GM21360 (cell line): ENCODE measurements around the gene VTCN1.
"Not testable (repeated sequence)": the region's sequence is repeated elsewhere in the genome, so short reads cannot be mapped to it uniquely, and the experiment has no call there.

Experiments
- ATAC-seq: cut with Tn5 transposase; IDR thresholded peaks from one replicate; pipeline ENCODE4 v1.9.1; 2021; ENCODE audit warnings: mild to moderate bottlenecking, moderate library complexity; ENCODE audit not compliant: unreplicated experiment

Gene VTCN1

GRCh38 chr1:117169871-117170596, 40.7 kb downstream of the VTCN1 start:
- ATAC-seq: no peak

DNA sequence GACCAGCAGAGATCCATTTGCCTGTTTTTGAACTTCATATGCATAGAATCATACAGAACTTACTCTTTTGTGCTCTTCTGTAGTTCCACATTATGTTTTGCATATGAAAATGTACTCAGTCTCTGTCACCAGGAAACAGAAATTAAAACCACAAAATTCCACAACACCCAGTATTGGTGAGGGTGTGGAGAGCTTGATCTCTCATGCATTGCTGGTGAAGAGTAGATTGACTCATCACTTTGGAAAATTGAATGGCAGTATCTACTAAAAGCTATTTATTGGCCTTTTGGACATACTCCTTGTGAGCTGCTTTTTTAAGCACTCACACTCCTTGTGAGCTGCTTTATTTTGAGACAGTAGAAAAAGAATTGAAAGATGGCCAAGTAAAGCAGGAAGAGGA, 43.3 kb downstream of the VTCN1 start:
- no peak for ATAC-seq

- ATAC-seq: no peak
Measured at GRCh38 chr1:117166076-117166475, 44.7 kb downstream of the VTCN1 start.

DNA sequence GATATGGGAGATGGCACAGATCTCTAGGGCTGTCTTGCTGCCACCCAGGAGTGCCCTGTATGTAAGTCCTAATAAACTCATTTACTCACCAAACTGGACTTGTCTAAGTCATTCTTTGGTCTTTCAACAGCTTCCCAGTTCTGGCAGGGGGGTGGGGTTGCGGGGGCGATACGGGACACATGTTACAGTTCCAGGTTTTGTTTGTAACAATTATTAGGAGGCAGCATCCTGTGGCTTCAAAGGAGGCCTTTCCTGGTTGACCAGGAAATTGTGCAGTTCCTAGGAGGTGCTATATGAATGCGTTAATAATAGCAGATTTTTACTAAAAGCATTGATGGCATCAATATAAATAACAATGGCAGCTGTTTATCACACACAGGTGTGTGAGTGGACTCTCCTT, 46.5 kb downstream of the VTCN1 start:
- no peak for ATAC-seq

GRCh38 chr1:117162816-117163215, 47.9 kb downstream of the VTCN1 start:
- no peak for ATAC-seq

DNA sequence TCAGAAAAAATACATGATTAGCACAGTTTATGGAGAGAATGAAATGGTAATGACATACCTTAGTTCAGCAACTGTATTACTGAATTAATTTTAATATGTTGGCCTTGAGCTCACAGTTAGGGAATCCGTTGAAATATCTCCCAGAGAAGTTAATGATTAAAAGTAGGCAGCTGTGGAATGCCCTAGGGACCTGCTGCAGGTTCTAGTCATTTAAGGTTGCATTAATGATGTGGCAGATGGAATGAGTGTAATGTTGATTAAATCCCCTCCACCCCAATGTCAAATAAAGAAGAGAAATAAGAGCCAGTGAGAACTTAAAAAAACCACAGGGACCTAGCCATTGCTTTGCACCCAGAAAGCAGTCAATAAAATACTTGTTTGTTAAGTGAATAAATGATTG, 48.8 kb downstream of the VTCN1 start:
- no peak for ATAC-seq

- not testable (repeated sequence) for ATAC-seq
Measured at GRCh38 chr1:117151305-117151704, 59.4 kb downstream of the VTCN1 start.

DNA sequence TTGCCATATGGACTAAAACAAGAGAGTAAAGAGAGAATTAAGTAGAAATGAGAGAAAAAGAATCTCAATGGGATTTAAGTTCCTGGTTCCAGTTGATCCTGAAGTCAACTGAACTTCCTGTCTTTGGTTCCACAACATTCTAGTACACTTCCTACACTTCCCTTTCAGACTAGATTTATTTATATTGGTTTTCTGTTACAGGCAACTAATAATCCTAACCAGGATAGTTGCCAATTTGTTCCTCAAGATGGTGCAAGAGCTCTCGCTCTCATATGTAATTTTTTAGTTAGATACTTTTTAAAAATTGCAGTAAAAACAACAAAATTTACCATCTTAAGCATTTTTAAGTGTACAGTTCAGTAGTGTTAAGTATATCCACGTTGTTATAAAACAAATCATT, 60.4 kb downstream of the VTCN1 start:
- no peak for ATAC-seq

GRCh38 chr1:117147856-117148588, 62.7 kb downstream of the VTCN1 start:
- no peak for ATAC-seq

DNA sequence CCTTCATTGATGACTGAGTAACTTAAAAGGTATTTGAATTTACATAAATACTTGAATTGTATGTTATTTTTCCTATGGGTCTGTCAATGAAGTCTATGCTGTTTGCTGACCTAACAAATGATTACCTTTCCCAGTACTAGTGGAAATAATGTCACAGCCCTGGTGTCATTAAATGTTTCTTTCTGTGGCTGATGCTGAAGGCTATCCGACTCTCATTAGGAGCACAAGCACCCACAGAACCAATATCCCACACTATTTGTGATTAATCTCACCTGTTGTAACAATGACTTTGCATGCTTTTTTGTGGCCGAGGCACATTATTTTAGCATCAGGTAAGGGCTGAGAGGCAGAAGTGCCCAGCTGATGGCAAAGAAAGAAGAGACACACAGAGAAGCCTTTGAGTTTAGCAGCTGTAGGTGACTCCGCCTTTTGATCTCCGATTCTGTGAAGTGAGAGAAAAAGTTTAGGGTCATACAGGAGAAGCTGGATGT, 63.3 kb downstream of the VTCN1 start:
- ATAC-seq: no peak

DNA sequence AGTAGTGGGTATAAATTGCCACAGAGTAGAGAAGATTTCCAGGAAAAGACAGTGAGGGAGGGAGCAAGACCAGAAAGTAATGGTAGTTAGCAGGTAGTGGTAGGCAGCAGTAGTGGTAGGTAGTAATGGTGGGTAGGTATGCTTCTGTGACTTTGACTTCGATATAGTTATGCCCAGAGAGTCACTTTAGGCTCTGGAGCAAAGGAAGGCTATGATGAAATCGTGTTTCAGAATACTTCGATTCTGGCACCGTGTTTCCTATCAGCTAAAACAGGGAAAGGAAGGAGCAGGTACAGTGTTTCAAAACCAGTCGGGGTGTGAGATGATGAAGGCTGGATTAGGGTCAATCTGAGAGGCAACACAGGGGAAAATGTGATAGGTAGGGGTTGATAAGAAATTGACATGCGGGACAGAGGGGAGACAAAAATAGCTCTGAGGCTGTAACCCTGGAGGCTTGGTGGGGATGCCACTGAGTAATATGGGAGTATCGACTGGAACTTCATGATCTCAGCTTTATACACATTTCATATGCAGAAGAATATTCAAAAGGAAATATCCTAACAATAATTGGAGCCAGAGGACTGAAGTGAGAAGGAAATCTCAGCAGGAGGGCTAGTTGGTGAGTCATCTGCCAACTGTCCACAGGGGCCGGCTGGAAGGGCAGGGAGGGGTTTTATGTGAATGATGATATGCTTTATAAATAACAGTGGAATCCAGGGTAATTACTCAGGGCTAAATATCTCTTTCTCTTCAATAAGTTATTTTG, 64.0 kb downstream of the VTCN1 start:
- ATAC-seq: no peak

DNA sequence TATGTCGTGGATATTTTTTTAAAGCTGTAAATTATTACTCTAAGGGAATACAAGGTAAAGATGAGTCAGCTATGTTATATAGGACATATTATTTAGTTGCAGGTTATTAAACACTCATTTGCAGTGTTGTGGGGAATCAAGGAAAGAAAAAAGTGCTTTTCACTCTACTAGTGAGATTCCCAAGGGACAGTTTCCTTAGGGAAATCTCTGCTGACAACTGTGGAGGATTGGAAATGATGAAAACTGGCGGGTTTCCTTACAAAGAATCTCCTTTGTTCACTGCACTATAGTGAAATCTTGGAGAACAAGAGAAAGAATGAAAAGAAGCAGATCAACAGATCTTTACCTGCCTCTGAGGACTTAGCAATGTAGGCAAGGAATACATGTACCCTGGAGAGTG, 64.7 kb downstream of the VTCN1 start:
- ATAC-seq: no peak

- no peak for ATAC-seq
Measured at GRCh38 chr1:117143871-117144270, 66.9 kb downstream of the VTCN1 start.

DNA sequence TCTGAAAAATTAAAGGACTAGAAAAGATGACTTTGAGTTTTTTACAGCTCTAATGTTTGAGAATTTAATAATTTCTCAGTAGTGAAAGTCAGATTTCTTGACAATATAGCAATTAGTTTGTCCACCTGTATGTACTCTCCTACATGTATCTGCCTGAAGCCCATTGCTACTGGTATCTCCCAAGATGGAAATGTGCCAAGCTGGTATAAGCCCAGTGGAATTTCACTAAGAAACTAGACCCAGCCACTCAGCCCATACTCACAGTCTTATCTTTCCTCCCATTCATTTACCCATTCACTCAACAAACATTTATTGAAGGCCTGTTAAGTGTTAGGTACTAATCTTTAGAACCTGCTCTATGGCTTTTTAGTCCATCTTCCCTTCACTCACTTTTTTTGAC, 67.6 kb downstream of the VTCN1 start:
- ATAC-seq: no peak

GRCh38 chr1:117142200-117142599, 68.5 kb downstream of the VTCN1 start:
- no peak for ATAC-seq

DNA sequence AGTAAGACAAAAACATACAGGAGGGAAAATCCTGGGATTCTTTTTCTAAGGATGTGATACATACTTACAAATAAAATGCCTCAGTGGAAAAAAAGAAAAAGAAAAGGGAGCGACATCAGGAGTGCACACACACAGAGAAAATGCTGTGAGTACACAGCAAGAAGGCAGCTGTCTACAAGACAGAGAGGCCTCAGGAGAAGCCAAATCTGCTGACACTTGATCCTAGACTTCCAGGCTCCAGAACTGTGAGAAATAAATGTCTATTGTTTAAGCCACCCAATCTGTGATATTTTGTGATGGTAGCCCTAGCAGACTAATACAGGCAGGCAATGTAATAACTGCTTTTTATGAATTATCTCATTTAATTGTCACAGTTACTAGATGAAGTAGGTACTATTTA, 72.2 kb downstream of the VTCN1 start:
- ATAC-seq: no peak

DNA sequence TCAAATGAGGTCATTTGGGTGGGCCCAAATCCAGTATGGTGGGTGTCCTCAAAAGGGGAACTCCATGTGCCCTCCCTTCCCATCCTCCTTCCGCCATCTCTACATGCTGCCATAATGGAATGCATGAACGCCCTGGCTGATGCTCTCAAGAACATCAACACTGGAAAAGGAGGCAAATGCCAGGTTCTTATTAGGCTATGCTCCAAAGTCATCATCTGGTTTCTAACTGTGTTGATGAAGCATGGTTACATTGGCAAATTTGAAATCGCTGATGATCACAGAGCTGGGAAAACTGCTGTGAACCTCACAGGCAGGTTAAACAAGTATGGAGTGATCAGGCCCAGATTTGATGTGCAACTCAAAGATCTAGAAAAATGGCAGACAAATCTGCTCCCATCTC, 72.6 kb downstream of the VTCN1 start:
- no peak for ATAC-seq

GRCh38 chr1:117137281-117137855, 73.4 kb downstream of the VTCN1 start:
- ATAC-seq: no peak

- no peak for ATAC-seq
Measured at GRCh38 chr1:117136749-117137148, 74.0 kb downstream of the VTCN1 start.

DNA sequence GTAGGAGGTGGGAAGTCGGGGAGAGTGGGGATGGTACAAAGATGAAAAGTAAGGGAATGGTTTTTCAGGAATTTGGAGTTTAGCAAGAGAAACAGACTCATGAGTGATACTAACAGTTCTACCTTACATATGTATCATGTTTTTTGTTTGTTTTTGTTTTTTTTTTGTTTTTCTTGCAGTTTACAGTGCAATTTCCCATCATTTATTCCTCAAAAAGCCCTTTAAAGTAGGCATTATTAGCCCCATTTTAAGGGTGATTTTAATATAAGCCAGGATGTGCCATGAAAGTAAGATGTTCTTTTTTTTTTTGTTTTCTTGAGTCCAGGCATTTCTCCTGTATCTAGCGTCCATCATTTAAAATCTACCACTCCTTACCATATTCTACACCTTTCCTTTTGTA, 75.4 kb downstream of the VTCN1 start:
- ATAC-seq: no peak

DNA sequence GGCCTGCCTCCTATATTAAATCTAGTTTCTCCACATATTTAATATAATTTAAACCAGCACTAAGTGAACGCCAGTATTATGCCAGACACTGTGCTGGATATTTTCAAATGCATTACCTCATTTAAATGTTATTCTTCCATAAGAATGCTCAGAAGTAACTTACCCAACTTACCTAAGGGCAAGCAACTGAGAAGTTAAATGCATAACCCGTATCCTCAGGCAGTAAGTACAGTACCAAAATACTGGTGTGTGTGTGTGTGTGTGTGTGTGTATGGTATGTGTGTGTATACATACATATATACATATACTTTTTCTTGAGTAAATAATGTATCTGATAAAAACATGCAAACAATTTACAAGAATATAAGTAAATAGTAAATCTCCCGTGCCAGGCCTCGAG, 80.2 kb downstream of the VTCN1 start:
- ATAC-seq: no peak
